Parathyroid adenoma (tissue), 2 donors: ENCODE results near the gene TTC27.
"Not testable (repeated sequence)": the region's sequence is repeated elsewhere in the genome, so short reads cannot be mapped to it uniquely, and the experiment has no call there.

Experiments used
- H2AFZ ChIP-seq: fragments of 300-600 bp; sonication (generic); one replicate; pipeline ENCODE4 v1.7.0; 2017; ENCODE audit warnings: antibody characterized with exemption, mild to moderate bottlenecking
- H3K27ac ChIP-seq: fragments of 300-600 bp; sonication (generic); one replicate; pipeline ENCODE4 v1.7.0; 2017
- H3K27me3 ChIP-seq: fragments of 300-600 bp; sonication (generic); one replicate; pipeline ENCODE4 v1.7.0; 2017; ENCODE audit warnings: low read length; ENCODE audit not compliant: control insufficient read depth, insufficient read depth
- H3K36me3 ChIP-seq: fragments of 300-600 bp; sonication (generic); one replicate; pipeline ENCODE4 v1.7.0; 2017; ENCODE audit warnings: low read length; ENCODE audit not compliant: control insufficient read depth, insufficient read depth
- H3K4me1 ChIP-seq: fragments of 300-600 bp; sonication (generic); one replicate; pipeline ENCODE4 v1.7.0; 2017; ENCODE audit warnings: control low read depth
- H3K4me2 ChIP-seq: fragments of 300-600 bp; sonication (generic); one replicate; pipeline ENCODE4 v1.7.0; 2017; ENCODE audit warnings: low read length
- H3K4me3 ChIP-seq: fragments of 300-600 bp; sonication (generic); one replicate; pipeline ENCODE4 v1.7.0; 2017; ENCODE audit warnings: low read depth, low read length
- H3K79me2 ChIP-seq: fragments of 300-600 bp; sonication (generic); one replicate; pipeline ENCODE4 v1.7.0; 2017; ENCODE audit warnings: control low read depth
- H3K9ac ChIP-seq: fragments of 300-600 bp; sonication (generic); one replicate; pipeline ENCODE4 v1.7.0; 2017; ENCODE audit warnings: mild to moderate bottlenecking
- H3K9me3 ChIP-seq: fragments of 300-600 bp; sonication (generic); one replicate; pipeline ENCODE4 v1.7.0; 2017; ENCODE audit warnings: low read length; ENCODE audit not compliant: control insufficient read depth
- CTCF ChIP-seq: fragments of 300-600 bp; sonication (generic); IDR thresholded peaks from one replicate; pipeline ENCODE4 v1.7.0; 2017; ENCODE audit warnings: antibody characterized with exemption, mild to moderate bottlenecking
- donor health status: primary hyperparathyroidism.

Gene TTC27

GRCh38 chr2:32843699-32844098 is 215.8 kb downstream of the TTC27 start:
- no peak overlapping the region for H2AFZ ChIP-seq
- no peak overlapping the region for H3K9ac ChIP-seq
- no peak for TF ChIP-seq CTCF

GRCh38 chr2:32844253-32844652 is 216.4 kb downstream of the TTC27 start:
- H3K27ac ChIP-seq = no peak overlapping the region
- H3K27me3 ChIP-seq = no peaks in the 10 kb centered on the region
- no peaks in the 10 kb centered on the region for H3K9me3 ChIP-seq
- H3K4me2 ChIP-seq = no peak overlapping the region
- H3K4me1 ChIP-seq = no peaks in the 10 kb centered on the region
- no peak overlapping the region for H3K9ac ChIP-seq
- H3K4me3 ChIP-seq = no peak overlapping the region
- H2AFZ ChIP-seq = no peak overlapping the region
- H3K79me2 ChIP-seq = no peaks in the 10 kb centered on the region
- TF ChIP-seq CTCF = no peak
- no peaks in the 10 kb centered on the region for H3K36me3 ChIP-seq

More at GRCh38 chr2:32843699-32844098, 215.8 kb downstream of the TTC27 start:
- Histone ChIP-seq H3K4me1 (no peaks in the 10 kb centered on the region), H3K4me3 (no peak overlapping the region), H3K79me2 (no peaks in the 10 kb centered on the region), H3K27me3 (no peaks in the 10 kb centered on the region), H3K27ac (no peak overlapping the region), H3K36me3 (no peaks in the 10 kb centered on the region), H3K4me2 (no peak overlapping the region), H3K9me3 (no peaks in the 10 kb centered on the region)

- not testable (repeated sequence) for H3K27me3 ChIP-seq, H3K27ac ChIP-seq, H3K79me2 ChIP-seq, H3K4me2 ChIP-seq, H3K4me1 ChIP-seq, H3K36me3 ChIP-seq, H3K4me3 ChIP-seq, H3K9ac ChIP-seq, H3K9me3 ChIP-seq, H2AFZ ChIP-seq
These were observed 218.4 kb downstream of the TTC27 start for GRCh38 chr2:32846274-32846673.

- Histone ChIP-seq H3K27me3 (no peaks in the 10 kb centered on the region), H3K9me3 (no peaks in the 10 kb centered on the region), H3K36me3 (no peaks in the 10 kb centered on the region), H3K4me3 (no peak overlapping the region), H3K9ac (no peak overlapping the region), H2AFZ (no peak overlapping the region), H3K27ac (no peak overlapping the region), H3K4me1 (no peaks in the 10 kb centered on the region), H3K4me2 (no peak overlapping the region), H3K79me2 (no peaks in the 10 kb centered on the region)
- no peak for TF ChIP-seq CTCF
These were observed 219.9 kb downstream of the TTC27 start for GRCh38 chr2:32847734-32848133.

GRCh38 chr2:32849456-32850194 is 221.8 kb downstream of the TTC27 start:
- Histone ChIP-seq H3K4me1 (no peaks in the 10 kb centered on the region), H3K9ac (no peak overlapping the region), H2AFZ (no peak overlapping the region), H3K27ac (no peak overlapping the region), H3K9me3 (peaks cover 2% of the 10 kb centered on the region), H3K36me3 (no peaks in the 10 kb centered on the region), H3K4me2 (no peak overlapping the region), H3K79me2 (no peaks in the 10 kb centered on the region), H3K4me3 (no peak overlapping the region), H3K27me3 (no peaks in the 10 kb centered on the region)
- TF ChIP-seq CTCF = no peak
